ENCODE measurements around the gene MRPS2. TPM values are rescaled to one million over a fixed set of nuclear protein-coding genes. Genes with fewer than 3 reads are reported as not detected.

MRPS2 gene
- total and polyA plus RNA-seq, 9 of the 15 experiments (the other 6 are each of a cell fraction or from before 2014, with no cell fraction given) = 8.0 to 167 (median 81.3) TPM

DNA sequence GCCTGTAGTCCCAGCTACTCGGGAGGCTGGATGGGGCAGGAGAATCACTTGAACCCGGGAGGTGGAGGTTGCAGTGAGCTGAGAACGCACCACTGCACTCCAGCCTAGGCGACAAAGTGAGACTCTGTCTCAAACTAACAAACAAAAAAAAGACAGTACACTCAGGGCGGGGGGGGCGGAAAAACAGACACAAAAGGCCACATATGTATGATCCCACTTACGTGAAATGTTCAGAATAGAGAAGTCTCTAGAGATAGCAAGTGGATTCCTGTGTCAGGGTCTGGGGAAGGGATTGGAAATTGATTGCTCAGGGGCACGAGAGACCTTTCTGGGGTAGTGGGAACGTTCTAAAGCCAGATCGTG, 11.7 kb downstream of the MRPS2 start:
- FAIRE-seq = no peak
- POLR2A ChIA-PET = no interaction called here
- CTCF ChIA-PET (ENCODE audit: low intra/inter-chr PET ratio) = no interaction called here

GRCh38 chr9:135512904-135513303, 12.4 kb downstream of the MRPS2 start:
- ChIA-PET CTCF (ENCODE audit: low intra/inter-chr PET ratio) (no interaction called here), POLR2A (interaction anchor here (0.6 kb wide), 1 partner anchor 13 kb away, joined by 3 read pairs; no protein-coding TSS in a partner anchor)

More for the DNA sequence above, 11.7 kb downstream of the MRPS2 start:
- TF ChIP-seq MCM3 (IDR thresholded peaks at IDR 0.05) = no peak
- TF ChIP-seq DMBX1 (CRISPR knock-in tag; IDR thresholded peaks at IDR 0.05; ENCODE audit: borderline replicate concordance) = no peak
- TF ChIP-seq CSDE1 (IDR thresholded peaks at IDR 0.05) = no peak
- no peak for TF ChIP-seq KDM2B (CRISPR knock-in tag; IDR thresholded peaks at IDR 0.05)
- 67% methylated on average over 9 of the region's 10 CpGs for WGBS (ENCODE audit: insufficient coverage, low coverage, missing lambda C conversion rate)
- DNase-seq (ENCODE audit: extremely low read depth in 1 of 4, low spot score in 3 of 4) (no peak), ATAC-seq (no peak; the same call in 2 of the 3 replicates)
- H3K27ac ChIP-seq (ENCODE audit: extremely low read depth, low read depth, low read length) = peak overlapping the region; percentile 19; the same call in 1 of the 3 replicates
- no peaks in the 10 kb centered on the region for H3K79me2 ChIP-seq (ENCODE audit: control insufficient read depth, insufficient read depth, low read length)
- H3K4me2 ChIP-seq (ENCODE audit: insufficient read depth, low read length) = peak overlapping the region; percentile 19; the same call in 1 of the 2 replicates
- H3K36me3 ChIP-seq (ENCODE audit: control insufficient read depth, insufficient read depth, low read length) = no peaks in the 10 kb centered on the region
- H3K9ac ChIP-seq (ENCODE audit: insufficient read depth in 1 of 2, low read depth in 2 of 2, low read length in 2 of 2) = no peak overlapping the region
- no peaks in the 10 kb centered on the region for H3K27me3 ChIP-seq (ENCODE audit: control insufficient read depth in 2 of 2, insufficient read depth in 2 of 2, low read length in 2 of 2)
- intact Hi-C loops (cut with micrococcal nuclease) (no loop called here), in situ Hi-C loops (cut with MboI) (no loop called here)
- peak overlapping the region; percentile 80 for H2AFZ ChIP-seq (ENCODE audit: low read depth, low read length)
- H4K20me1 ChIP-seq (replicated peaks; ENCODE audit: control insufficient read depth, insufficient read depth, low read length) = no peaks in the 10 kb centered on the region
- peaks cover 23 to 25% of the 10 kb centered on the region in 2 experiments for H3K4me1 ChIP-seq (replicated peaks in 1 of 2; ENCODE audit: control insufficient read depth in 2 of 2, insufficient read depth in 2 of 2, low read length in 2 of 2)
- no TSS peak for BruUV-seq (replicated peaks)
- H3K4me3 ChIP-seq = no peak overlapping the region
- H3K9me3 ChIP-seq (replicated peaks; ENCODE audit: control insufficient read depth, insufficient read depth, low read depth, low read length) = no peaks in the 10 kb centered on the region
- H3K9me1 ChIP-seq (ENCODE audit: control insufficient read depth, insufficient read depth, low read length) = no peaks in the 10 kb centered on the region

More at GRCh38 chr9:135512904-135513303, 12.4 kb downstream of the MRPS2 start:
- H3K27ac ChIP-seq (ENCODE audit: extremely low read depth, low read depth, low read length) = no peak overlapping the region
- H4K20me1 ChIP-seq (replicated peaks; ENCODE audit: control insufficient read depth, insufficient read depth, low read length) = no peaks in the 10 kb centered on the region
- H3K9me1 ChIP-seq (ENCODE audit: control insufficient read depth, insufficient read depth, low read length) = no peaks in the 10 kb centered on the region
- H2AFZ ChIP-seq (ENCODE audit: low read depth, low read length) = peak overlapping the region; percentile 80
- no peaks in the 10 kb centered on the region for H3K36me3 ChIP-seq (ENCODE audit: control insufficient read depth, insufficient read depth, low read length)
- no peak overlapping the region for H3K4me3 ChIP-seq
- H3K9ac ChIP-seq (ENCODE audit: insufficient read depth in 1 of 2, low read depth in 2 of 2, low read length in 2 of 2) = no peak overlapping the region
- no peaks in the 10 kb centered on the region for H3K79me2 ChIP-seq (ENCODE audit: control insufficient read depth, insufficient read depth, low read length)
- no TSS peak for BruUV-seq (replicated peaks)
- intact Hi-C loops (cut with micrococcal nuclease) = no loop called here
- no peak overlapping the region for H3K4me2 ChIP-seq (ENCODE audit: insufficient read depth, low read length)
- 14% methylated on average over 7 of the region's 7 CpGs for WGBS (ENCODE audit: insufficient coverage, low coverage, missing lambda C conversion rate)
- TF ChIP-seq EGR1 (conservative IDR thresholded peaks at IDR 0.05) = peak; percentile 49; the same call in 1 of the 2 replicates
- no peak for TF ChIP-seq BRD4 (IDR thresholded peaks at IDR 0.05)
- in situ Hi-C loops (cut with MboI) = no loop called here
- FAIRE-seq (no peak), DNase-seq (ENCODE audit: extremely low read depth in 1 of 4, low spot score in 3 of 4) (no peak), ATAC-seq (peak; percentile 57)
- peaks cover 22 to 24% of the 10 kb centered on the region in 2 experiments for H3K4me1 ChIP-seq (replicated peaks in 1 of 2; ENCODE audit: control insufficient read depth in 2 of 2, insufficient read depth in 2 of 2, low read length in 2 of 2)
- no peaks in the 10 kb centered on the region for H3K9me3 ChIP-seq (replicated peaks; ENCODE audit: control insufficient read depth, insufficient read depth, low read depth, low read length)
- no peaks in the 10 kb centered on the region for H3K27me3 ChIP-seq (ENCODE audit: control insufficient read depth in 2 of 2, insufficient read depth in 2 of 2, low read length in 2 of 2)
